ENCODE measurements around the gene CCSER1.
"Not testable (repeated sequence)": the region's sequence is repeated elsewhere in the genome, so short reads cannot be mapped to it uniquely, and the experiment has no call there.

The CCSER1 gene

DNA sequence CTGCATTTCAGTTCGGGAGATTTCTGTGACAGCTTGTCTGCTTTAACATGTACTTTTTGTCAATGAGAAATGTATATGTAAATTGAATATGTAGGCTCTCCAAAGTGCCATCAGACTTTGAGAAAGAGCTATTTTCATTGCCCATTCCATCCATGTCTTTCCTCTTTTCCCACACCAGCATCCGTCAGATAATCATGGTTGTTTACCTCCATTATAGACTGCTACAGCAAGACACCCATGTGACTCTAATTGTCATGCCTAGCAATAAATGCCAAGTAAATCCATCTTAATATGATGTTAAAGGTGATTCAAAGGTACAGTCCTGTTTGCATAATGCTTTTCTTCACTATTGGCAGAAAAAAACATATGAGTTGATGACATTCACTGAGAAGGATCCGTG lies 1157.3 kb downstream of the CCSER1 start:
- no peak for DNase-seq (ENCODE audit: low spot score)

DNA sequence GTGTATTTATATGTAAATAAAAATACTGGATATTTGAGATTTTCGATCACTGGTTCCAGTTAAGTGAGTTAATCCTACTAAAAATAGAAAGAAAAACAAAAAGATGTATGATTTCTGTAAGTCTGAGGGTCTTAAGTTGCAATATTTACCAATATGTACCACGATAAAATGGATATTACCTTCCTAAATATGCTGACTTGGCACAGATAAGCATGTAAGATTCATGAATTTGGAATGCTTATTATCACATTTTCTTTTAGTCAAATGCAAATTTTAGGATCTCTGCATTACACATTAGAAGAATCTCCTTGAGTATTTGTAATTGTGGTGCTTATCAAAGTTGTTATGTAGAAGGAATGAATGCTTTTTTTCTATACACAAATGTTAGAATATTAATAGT lies 1158.3 kb downstream of the CCSER1 start:
- no peak for DNase-seq (ENCODE audit: low spot score)

DNA sequence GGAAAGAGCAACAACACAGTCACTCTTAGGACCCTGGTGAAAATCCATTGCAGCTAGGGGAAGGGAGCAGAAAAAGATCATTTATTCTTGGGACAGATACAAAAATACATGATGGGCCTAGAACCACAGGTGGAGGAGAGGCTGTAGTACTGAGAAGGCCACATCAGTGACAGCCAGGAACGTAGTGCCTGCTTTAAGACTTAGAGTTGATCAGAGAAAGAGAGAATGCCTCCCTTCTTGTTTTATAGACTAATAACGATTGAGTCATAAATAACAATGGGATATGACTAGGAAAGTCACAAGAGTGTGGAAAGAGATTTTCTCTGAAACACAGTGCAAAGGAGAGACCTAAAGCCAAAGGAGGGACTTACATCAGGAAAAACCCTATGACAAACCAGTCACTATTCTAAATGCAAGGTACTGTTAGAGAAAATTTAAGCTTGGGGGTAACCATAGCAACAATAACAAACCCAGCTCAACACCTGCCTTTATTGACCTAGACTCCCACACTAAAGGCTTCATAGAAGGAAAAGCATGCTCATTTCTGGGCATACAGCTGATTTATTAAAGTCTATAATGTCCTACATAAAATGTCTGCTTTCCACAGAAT lies 1161.6 kb downstream of the CCSER1 start:
- DNase-seq (ENCODE audit: low spot score): no peak

DNA sequence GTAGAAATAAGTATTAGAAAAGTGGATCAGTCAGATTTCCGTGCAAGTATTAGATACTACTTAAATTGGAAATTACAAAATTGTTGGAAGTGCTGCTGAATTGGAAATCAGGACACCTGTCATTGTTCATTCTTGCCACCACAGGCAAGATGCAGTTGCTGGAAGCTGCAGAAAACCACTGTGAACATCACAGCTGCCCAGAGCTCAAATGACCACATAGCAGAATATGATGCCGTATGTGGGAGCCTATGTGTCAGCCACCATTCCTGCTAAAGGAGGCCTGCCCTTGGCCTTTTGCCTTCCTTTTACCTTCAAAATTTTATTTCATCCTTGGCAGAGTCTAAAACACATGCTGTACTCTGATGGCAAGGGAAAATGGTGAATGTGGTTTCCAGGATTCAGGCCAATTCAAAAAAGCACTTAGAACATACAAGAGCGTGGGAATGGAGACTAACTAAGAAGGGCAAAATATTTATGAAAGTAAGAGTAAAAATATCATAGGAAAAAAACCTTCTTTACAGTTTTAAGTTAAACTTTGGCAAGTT lies 1171.0 kb downstream of the CCSER1 start:
- no peak for DNase-seq (ENCODE audit: low spot score)

DNA sequence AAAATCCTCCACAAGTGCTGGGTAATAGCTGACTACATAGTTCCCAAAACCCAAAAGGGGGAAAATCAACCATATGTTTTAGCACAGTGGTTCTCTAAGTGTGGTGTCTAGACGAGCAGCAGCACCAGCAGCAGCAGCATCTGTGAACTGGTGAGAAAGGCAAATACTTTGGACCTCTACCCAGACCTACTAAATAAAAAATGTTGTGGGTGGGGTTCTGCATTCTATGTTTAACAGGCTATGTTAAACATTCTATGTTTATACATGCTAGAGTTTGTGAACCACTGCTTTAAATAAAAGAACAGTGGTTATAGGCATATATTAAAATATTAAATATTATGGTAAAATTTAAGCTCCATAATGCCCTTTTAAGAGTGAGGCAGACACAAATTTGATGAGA lies 1171.6 kb downstream of the CCSER1 start:
- DNase-seq (ENCODE audit: low spot score): no peak

DNA sequence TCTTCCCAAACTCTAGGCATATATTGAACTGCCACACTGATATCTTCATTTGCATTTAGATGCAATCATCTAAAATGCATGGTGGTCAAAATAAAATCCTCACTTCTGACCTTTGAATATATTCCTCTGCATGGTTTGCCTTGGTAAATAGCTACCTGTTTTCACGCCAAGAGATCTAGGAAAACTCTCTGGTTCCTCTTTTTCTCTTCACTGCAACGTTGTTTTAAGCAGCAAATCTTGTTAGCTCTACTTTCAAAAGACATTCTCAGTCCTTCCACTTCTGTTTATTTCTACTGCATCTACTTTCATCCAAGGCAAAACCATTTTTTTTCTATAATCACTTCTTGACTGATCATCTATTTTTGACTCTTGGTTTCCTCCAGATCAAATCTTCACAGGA lies 1174.9 kb downstream of the CCSER1 start:
- no peak for DNase-seq (ENCODE audit: low spot score)

DNA sequence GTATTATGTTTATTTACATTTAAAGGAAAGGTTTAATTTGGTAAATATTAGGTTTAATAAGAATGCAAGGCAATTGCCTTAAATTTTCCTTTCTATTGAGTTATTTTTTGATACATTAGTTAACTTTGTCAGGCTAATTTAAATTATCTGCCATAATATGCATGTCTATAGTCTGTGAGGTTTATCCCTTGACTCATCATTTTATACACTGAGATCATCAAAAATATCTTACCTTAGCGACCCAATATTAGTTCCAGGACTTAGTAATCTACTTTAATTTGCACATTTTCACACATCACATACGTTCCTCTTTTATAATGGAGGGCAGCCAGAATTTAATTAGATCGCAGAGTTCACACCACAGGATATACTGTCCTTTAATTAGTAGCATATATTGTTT lies 1177.1 kb downstream of the CCSER1 start:
- DNase-seq (ENCODE audit: low spot score): no peak

DNA sequence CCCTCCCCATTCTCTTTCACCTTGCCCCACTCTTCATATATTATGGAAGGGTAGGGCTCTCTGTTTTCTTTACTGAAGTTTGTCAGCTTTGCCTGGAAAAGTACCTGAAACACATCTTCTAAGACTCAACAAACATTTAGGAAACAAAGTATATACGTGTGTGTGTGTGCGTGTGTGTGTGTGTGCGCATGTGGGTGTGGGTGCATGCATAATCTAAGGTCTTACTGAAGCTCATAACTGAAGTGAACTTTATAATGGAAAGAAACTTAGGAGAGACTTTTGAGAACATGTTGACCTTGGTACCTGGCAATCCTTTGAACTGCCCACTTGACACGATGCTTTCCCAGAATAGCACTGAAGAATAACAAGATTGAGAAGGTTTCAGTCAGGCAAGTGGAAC lies 1190.2 kb downstream of the CCSER1 start:
- DNase-seq (ENCODE audit: low spot score): no peak

DNA sequence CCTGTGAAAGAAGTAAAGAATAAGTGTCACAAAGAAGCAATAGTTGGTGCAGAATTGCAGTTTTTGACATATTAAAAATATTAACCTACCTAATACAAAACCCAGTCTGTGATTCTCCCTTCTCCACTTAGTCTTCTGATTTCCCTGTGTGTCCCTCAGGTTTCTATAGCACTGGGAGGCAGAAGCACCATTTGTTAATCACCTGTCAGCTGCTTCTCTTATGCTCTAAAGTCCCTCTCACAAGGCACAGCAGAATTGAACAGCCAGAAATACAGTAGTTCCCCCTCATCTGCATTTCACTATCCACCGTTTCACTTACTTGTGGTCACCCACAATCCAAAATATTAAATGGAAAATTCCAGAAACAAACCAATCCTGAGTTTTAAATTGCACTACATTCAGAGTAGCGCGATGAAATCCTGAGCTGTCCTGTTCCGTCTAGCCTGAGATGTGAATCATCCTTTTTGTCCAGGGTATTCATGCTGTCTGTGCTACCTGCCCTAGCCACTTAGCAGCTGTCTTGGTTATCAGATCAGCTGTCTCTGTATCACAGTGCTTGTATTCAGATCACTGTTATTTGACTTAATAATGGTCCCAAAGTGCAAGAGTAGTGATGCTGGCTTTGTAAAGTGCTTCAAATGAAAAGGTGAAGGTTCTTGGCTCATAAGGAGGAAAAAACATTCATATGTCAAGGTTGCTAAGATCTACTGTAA lies 1192.5 kb downstream of the CCSER1 start:
- no peak for DNase-seq (ENCODE audit: low spot score)

DNA sequence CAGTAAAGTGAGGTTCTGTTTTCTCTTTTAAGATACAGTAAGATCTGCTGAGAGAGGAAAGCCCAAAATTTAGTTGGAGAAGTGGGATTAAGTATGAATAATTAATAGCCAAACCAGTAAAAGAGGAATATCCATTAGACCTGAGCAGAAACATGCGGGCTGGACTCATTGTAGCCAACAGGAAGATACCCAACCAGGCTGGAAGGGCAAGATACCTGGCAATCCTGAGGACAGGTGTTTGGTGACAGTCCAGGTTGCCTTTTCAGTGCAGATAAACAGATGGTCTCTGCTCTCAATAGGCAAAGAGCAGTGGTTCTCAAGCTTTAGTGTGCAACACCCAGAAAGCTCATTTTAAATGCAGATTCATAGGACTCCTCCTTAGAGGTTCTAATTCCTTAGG lies 1195.8 kb downstream of the CCSER1 start:
- no peak for DNase-seq (ENCODE audit: low spot score)

DNA sequence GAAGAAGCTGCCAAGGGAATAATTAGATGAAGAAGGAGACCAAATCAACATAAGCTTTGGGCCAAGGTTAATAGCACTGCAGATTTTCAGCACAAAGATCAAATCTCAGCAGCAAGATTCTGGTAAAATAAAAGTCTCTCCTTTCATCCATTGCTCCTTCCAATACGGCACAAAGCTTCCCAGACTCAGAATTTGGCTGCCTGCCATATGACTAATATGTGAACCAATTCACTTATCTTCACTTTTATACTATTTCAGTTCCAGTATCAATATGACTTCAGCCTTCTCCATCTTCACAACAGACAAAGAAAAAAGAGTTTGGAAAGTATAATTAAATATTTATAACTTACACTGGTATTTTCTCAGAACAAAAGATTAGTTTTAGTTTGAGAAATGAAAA lies 1198.3 kb downstream of the CCSER1 start:
- DNase-seq (ENCODE audit: low spot score): no peak

DNA sequence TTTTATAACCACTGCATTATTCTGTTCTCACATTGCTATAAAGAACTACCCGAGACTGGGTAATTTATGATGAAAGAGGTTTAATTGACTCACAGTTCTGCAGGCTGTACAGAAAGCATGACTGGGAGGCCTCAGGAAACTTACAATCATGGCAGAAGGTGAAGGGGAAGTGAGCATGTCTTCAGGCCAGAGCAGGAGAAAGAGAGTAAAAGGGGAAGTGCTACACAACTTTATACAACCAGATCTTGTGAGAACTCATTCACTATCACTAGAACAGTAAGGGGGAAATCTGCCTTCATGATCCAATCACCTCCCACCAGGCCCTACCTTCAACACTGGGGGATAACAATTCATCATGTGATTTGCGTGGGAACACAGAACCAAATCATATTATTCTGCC lies 1199.0 kb downstream of the CCSER1 start:
- DNase-seq (ENCODE audit: low spot score): not testable (repeated sequence)

DNA sequence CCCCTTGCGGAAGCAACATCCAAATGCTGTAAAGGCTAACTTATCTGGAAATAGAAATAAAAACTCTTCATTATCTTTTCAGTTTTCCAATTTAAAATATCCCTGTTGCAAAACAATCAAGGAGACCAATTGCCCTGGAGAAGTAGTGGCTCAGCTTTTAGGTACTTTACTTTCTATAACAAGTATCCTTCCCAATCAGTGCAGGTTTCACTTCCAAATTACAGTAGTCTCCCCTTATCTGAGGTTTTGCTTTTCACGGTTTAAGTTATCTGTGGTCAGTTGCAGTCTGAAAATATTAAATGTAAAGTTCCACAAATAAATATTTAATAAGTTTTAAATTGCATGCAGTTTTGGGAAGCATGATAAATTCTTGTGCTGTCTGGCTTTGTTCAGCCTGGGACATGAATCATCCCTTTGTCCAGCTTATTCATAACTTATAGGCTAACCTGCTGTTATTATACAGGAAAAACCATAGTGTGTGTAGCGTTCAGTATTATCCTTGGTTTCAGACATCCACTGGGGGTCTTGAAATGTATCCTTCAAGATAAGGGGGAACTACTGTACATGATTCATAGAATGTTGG lies 1203.5 kb downstream of the CCSER1 start:
- DNase-seq (ENCODE audit: low spot score): no peak

DNA sequence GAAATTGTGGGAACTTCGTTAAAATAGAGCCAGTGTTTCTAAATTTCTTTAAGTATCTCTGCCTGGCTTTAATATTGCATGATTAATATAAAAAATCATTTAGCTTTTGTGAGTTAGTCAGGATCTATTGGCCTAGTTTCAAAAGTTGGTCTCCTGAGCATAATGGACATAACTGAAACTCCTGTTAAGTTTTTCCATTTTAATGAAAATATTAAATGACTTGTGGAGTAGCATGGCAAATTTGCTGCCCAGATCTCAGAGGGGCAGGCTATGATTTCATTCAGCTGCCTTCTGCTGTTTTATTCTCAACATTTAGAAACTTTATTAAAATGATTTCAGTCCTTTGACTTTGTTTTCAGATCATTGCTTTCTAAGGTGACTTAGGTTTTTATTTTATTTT lies 1213.6 kb downstream of the CCSER1 start:
- no peak for DNase-seq (ENCODE audit: low spot score)

DNA sequence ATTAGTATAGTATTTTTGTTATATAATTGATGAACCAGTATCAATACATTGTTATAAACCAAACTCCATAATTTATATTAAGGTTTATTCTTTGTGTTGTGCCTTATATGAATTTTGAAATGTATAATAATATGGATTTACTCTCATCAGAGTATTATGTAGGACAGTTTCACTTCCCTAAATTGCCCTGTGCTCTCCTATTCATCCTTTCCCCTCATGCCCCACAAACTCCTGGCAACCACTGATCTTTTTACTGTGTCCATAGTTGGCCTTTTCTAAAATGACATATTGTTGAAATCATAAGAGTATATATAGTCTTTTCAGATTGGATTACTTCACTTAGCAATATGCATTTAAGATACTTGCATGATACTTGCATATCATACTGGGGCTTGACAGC lies 1218.4 kb downstream of the CCSER1 start:
- DNase-seq (ENCODE audit: low spot score): no peak

DNA sequence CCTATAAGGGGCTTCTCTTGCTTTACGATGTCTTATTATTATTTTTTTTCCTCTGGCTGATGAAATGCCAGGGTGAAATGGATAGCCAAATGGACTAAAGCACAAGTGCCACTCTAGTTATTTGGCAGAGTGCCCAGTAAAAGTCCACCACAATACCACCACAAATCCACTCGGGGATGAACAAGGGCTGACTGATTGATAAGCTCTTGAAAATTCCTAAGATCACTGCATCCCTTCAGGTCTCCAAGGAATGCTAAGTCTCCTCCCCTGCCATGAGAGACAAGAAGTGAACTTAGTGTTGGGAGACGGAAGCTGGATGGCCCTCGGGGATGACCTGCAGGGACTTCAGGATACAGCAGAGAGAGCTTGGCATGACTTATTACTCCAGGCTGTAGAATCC lies 1229.3 kb downstream of the CCSER1 start:
- DNase-seq (ENCODE audit: low spot score): not testable (repeated sequence)

DNA sequence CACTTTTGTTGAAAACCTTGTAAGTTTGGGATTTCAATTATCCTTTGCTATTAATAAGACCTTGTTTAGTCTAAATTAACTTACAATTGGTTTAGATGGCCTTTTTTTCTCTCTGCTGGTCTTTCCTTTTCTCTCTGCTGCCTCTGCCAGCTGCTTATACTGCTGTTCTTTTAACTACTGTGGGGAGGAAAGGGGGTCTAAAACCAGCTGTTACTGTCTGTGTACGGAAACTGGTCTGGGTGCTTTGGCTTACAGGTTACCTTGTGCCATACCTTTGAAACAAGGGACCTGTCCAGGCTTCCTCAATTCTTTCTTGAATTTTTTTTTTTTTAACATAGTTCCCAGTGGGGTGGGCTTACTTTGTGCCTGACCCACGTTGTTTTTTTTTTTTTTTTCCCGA lies 1230.8 kb downstream of the CCSER1 start:
- not testable (repeated sequence) for DNase-seq (ENCODE audit: low spot score)

DNA sequence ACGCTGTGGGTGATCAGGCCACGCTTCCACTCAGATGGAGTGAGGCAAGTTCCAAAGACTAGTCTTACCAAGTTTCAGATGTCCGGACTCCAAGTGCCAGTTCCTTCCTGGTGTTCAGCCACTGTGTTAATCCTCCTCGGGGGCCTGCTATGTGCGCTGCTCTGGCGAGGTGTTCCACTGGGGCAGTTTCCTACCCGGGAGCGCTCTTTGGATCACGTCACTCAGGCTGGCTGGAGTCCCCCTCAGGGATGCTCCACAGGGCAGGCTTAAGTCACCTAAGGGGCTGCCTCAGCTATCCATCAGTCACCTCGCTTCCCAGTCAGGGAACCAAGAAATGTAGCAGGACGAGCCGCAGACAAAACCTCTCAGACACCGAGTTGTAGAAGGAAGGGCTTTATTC lies 1231.4 kb downstream of the CCSER1 start:
- not testable (repeated sequence) for DNase-seq (ENCODE audit: low spot score)

DNA sequence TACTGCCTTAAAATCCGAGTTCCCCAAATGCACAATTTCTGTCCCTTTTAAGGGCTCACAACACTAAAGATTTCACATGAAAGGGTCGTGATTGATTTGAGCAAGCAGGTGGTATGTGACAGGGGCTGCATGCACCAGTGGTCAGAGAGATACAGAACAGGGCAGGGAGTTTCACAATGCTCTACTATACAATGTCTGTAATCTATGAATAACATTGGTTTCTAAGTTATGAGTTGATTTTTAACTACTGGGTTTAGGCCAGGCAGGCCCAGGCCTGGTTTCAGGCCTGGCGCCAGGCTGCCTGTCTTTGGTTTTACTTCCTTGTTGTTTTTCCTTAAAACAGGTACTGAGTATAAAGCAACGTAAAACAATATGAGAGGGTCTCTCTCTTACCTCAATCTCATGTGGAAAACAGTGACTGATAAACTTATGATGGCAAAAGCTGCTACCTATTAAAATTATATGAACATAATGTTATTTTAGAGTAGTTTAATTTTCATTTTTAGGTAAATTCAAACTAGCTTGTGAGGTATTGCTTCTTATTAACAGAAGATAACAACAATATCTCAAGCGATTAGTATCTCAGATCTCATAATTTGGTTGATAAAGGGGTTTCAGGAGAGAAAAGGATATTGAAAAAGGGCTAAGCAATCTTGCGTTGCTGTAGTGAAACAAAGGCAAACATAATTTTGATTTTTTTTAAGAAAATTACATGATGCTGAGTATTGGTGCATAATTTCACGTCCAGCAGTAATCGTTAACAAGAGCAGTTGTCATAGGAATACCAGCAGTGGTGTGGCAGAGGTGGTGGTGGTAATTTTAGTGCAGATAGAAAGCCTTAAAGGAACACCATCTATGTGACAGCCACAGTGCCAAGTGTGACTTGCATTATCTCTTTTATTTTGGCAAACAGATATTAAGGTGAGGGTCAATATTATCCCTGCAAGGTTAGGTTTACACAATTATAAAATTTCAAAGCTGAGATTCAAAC lies 1232.1 kb downstream of the CCSER1 start:
- no peak for DNase-seq (ENCODE audit: low spot score)

DNA sequence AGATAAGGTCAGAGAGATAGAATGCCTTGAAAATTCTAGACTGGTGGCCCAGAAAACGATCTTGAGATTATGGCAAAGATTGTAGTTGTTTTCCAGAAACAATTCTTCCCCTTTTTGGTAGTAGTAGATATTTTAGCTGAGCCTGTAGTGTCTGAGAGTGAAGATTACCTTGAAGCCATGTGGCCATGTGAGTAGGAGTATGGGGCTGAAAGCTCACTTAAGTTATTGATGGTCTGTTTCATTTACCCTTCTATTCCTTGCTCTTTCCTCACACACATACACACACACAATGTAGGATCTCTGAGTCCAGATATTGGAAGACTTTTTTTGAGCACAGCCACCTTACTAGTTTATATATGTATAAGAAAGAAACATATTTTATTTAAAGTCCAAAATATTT lies 1234.9 kb downstream of the CCSER1 start:
- no peak for DNase-seq (ENCODE audit: low spot score)

DNA sequence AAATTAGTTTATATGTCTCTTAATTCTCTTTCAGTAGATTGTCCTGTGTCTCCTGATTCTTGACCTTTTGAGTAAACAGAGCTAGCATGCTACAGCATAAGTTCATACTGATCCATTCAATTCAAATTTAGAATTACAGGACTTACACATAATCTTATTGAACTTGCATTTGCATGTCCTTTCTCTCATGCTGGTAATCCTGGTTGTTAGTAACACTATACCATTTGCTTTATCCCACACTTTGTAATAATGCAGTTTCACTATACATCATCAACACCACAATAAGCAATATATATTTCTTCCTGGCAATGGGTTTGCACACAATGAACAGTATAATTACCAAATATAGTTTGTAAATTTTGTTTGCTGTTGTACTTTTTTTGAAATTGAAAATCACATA lies 1239.4 kb downstream of the CCSER1 start:
- no peak for DNase-seq (ENCODE audit: low spot score)

DNA sequence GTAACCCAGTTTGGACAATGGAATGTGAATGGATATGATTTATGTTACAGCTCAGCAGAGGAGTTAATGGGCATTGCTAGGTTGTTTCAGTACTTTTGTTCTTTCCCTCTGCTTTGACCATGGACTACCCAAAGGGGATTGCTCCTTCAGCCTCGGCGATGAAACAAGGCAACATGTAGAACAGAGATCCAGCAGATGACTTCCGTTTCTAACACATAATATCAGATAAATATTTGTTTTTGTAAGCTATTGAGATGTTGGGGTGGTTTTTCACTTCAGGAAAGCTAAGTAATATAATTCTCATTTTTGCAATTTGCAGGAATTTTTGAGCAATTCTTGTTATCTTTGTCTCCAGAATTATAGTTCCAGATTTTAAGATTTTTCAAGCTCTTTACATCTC lies 1241.9 kb downstream of the CCSER1 start:
- no peak for DNase-seq (ENCODE audit: low spot score)
